ENCODE data around the gene DUSP9. TPM values are rescaled to one million over a fixed set of nuclear protein-coding genes. Genes with fewer than 3 reads are reported as not detected.
"Not testable (repeated sequence)": the region's sequence is repeated elsewhere in the genome, so short reads cannot be mapped to it uniquely, and the experiment has no call there.

Gene DUSP9
- total RNA-seq, 1 donor from 2014 or later = 3.1 TPM

GRCh38 chrX:153692003-153692402 is 45.0 kb downstream of the DUSP9 start:
- no peak for DNase-seq (ENCODE audit: low read depth)
- H3K4me3 ChIP-seq (ENCODE audit: low read depth, low read length) = no peak overlapping the region
- TF ChIP-seq CTCF (conservative IDR thresholded peaks at IDR 0.05; ENCODE audit: low read depth, low read length) = no peak

DNA sequence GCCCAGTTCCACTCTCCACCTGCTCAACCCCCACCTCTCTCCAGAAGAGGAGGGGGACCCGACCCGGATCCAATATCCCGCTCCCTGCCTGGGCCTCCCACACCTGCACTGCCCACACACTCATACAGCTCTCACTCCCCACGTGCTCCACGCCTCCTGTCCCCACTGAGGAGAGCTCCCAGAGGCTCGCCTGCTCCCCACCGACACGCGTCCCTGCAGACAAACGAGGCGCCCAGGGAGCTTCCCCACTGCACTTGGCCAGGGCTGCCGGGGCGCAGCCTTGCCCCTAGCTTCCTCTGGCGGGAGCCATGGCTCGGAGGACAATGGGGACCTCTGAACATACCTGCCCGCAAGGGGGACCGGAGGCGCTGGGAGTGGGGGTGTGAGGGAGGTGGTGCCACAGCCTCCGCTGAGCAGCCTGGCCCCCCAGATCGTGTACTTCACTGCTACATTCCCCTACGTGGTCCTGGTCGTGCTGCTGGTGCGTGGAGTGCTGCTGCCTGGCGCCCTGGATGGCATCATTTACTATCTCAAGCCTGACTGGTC is 45.7 kb downstream of the DUSP9 start:
- no peak for DNase-seq (ENCODE audit: low read depth)
- no peak for TF ChIP-seq CTCF (conservative IDR thresholded peaks at IDR 0.05; ENCODE audit: low read depth, low read length)
- no peak overlapping the region for H3K4me3 ChIP-seq (ENCODE audit: low read depth, low read length)

DNA sequence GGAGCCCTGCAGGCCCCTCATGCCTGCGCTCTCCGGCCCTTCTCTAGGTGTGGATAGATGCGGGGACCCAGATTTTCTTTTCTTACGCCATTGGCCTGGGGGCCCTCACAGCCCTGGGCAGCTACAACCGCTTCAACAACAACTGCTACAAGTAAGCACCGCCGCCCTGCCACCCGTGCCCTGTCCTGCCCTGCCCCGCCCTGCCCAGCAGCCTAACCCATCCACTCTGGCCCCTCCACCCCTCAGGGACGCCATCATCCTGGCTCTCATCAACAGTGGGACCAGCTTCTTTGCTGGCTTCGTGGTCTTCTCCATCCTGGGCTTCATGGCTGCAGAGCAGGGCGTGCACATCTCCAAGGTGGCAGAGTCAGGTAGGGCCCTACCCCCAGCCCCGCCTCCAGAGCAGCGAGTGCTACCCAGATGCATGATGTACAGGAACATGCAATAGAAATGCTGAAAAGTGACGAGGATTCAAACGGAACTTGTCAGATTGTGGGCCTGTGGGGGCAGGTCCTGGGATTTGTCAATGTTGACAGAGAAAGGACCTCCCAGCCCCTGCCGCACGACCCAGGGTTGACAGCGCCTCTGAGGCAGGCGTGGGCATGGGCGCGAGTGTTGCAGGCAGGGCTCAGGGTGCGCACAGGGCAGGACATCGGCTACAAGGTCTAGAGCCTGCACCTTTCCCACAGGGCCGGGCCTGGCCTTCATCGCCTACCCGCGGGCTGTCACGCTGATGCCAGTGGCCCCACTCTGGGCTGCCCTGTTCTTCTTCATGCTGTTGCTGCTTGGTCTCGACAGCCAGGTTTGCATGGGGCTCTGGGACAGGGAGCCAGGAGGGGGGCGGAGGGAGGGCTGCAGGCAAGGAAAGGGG is 46.4 kb downstream of the DUSP9 start:
- no peak overlapping the region for H3K4me3 ChIP-seq (ENCODE audit: low read depth, low read length)
- TF ChIP-seq CTCF (conservative IDR thresholded peaks at IDR 0.05; ENCODE audit: low read depth, low read length) = no peak
- no peak for DNase-seq (ENCODE audit: low read depth)

DNA sequence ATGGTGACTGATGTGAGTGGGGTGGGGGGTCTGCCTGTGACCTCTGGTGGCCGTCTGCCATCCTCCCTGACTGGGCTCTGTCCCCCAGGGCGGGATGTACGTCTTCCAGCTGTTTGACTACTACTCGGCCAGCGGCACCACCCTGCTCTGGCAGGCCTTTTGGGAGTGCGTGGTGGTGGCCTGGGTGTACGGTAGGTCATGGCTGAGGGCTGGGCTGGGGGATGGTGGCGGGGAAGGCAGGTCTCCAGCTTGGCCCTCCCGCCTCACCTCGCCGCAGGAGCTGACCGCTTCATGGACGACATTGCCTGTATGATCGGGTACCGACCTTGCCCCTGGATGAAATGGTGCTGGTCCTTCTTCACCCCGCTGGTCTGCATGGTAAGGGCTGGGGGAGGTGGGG is 47.3 kb downstream of the DUSP9 start:
- H3K4me3 ChIP-seq (ENCODE audit: low read depth, low read length); DNase-seq (ENCODE audit: low read depth): not testable (repeated sequence)

- TF ChIP-seq CTCF (conservative IDR thresholded peaks at IDR 0.05; ENCODE audit: low read depth, low read length) = no peak
- no peak overlapping the region for H3K4me3 ChIP-seq (ENCODE audit: low read depth, low read length)
- no peak for DNase-seq (ENCODE audit: low read depth)
Observed at GRCh38 chrX:153694687-153695270, 47.8 kb downstream of the DUSP9 start.

GRCh38 chrX:153696100-153696499 is 49.1 kb downstream of the DUSP9 start:
- no peak for TF ChIP-seq CTCF (conservative IDR thresholded peaks at IDR 0.05; ENCODE audit: low read depth, low read length)
- H3K4me3 ChIP-seq (ENCODE audit: low read depth, low read length) = no peak overlapping the region
- no peak for DNase-seq (ENCODE audit: low read depth)

- DNase-seq (ENCODE audit: low read depth); H3K4me3 ChIP-seq (ENCODE audit: low read depth, low read length): not testable (repeated sequence)
Observed at GRCh38 chrX:153696538-153696937, 49.5 kb downstream of the DUSP9 start.

- not testable (repeated sequence) for DNase-seq (ENCODE audit: low read depth)
Observed at GRCh38 chrX:153696986-153697722, 50.2 kb downstream of the DUSP9 start.

More at GRCh38 chrX:153696986-153697722, 50.2 kb downstream of the DUSP9 start:
- not testable (repeated sequence) for H3K4me3 ChIP-seq (ENCODE audit: low read depth, low read length)
